IPS-18c (cell line): Measurements from ENCODE around the gene DNAAF8.
"Not testable (repeated sequence)": the region's sequence is repeated elsewhere in the genome, so short reads cannot be mapped to it uniquely, and the experiment has no call there.

ENCODE experiments used
- H3K4me3 ChIP-seq: 2 replicates; pipeline ENCODE4 v1.7.0; 2013; ENCODE audit warnings: low read depth, mild to moderate bottlenecking, low read length, moderate library complexity; ENCODE audit not compliant: insufficient read depth
- H3K9me3 ChIP-seq: one replicate; pipeline ENCODE4 v1.6.1; 2013; ENCODE audit warnings: mild to moderate bottlenecking, low read length, moderate library complexity; ENCODE audit not compliant: control insufficient read depth, insufficient read depth

The DNAAF8 gene

GRCh38 chr16:4765511-4766474 lies 31.5 kb downstream of the DNAAF8 start:
- Histone ChIP-seq H3K4me3 (peak overlapping the region; percentile 87), H3K9me3 (no peaks in the 10 kb centered on the region)

GRCh38 chr16:4766875-4767628 lies 32.7 kb downstream of the DNAAF8 start, which contains the start of gene ZNF500:
TSS of gene ZNF500 (minus strand) at chr16:4767162. CDS start at chr16:4765978, 1,184 bp downstream.
- Histone ChIP-seq H3K9me3 (no peaks in the 10 kb centered on the region), H3K4me3 (peak within 1 kb of the TSS; percentile 87)

- Histone ChIP-seq H3K4me3 (peak overlapping the region; percentile 66), H3K9me3 (no peaks in the 10 kb centered on the region)
These were observed 33.7 kb downstream of the DNAAF8 start for GRCh38 chr16:4767872-4768548.

GRCh38 chr16:4768549-4769305 lies 34.4 kb downstream of the DNAAF8 start:
- Histone ChIP-seq H3K9me3 (no peaks in the 10 kb centered on the region), H3K4me3 (peak overlapping the region; percentile 66)

- H3K9me3 ChIP-seq, result no peaks in the 10 kb centered on the region
- peak overlapping the region; percentile 64; the same call in 1 of the 2 replicates for H3K4me3 ChIP-seq
These were observed 34.9 kb downstream of the DNAAF8 start for GRCh38 chr16:4769306-4769638.

GRCh38 chr16:4771646-4772045 lies 37.3 kb downstream of the DNAAF8 start:
- Histone ChIP-seq H3K9me3 (no peaks in the 10 kb centered on the region), H3K4me3 (no peak overlapping the region)

GRCh38 chr16:4772351-4772750 lies 38.0 kb downstream of the DNAAF8 start:
- Histone ChIP-seq H3K9me3 (no peaks in the 10 kb centered on the region), H3K4me3 (no peak overlapping the region)

GRCh38 chr16:4775005-4775404 lies 40.7 kb downstream of the DNAAF8 start:
- Histone ChIP-seq H3K9me3 (no peaks in the 10 kb centered on the region), H3K4me3 (no peak overlapping the region)

GRCh38 chr16:4776141-4776705 lies 41.9 kb downstream of the DNAAF8 start:
- Histone ChIP-seq H3K9me3 (no peaks in the 10 kb centered on the region), H3K4me3 (no peak overlapping the region)

- Histone ChIP-seq H3K9me3 (no peaks in the 10 kb centered on the region), H3K4me3 (no peak overlapping the region)
These were observed 43.2 kb downstream of the DNAAF8 start for GRCh38 chr16:4777339-4778049.

- Histone ChIP-seq H3K9me3 (no peaks in the 10 kb centered on the region), H3K4me3 (no peak overlapping the region)
These were observed 43.7 kb downstream of the DNAAF8 start for GRCh38 chr16:4778050-4778392.

- H3K9me3 ChIP-seq, result peaks cover 2% of the 10 kb centered on the region
These were observed 45.9 kb downstream of the DNAAF8 start for GRCh38 chr16:4780235-4780634.

GRCh38 chr16:4783251-4783950 lies 49.1 kb downstream of the DNAAF8 start:
- Histone ChIP-seq H3K9me3 (peaks cover 2% of the 10 kb centered on the region), H3K4me3 (no peak overlapping the region)

More at GRCh38 chr16:4780235-4780634, 45.9 kb downstream of the DNAAF8 start:
- no peak overlapping the region for H3K4me3 ChIP-seq

- Histone ChIP-seq H3K4me3 (no peak overlapping the region), H3K9me3 (peaks cover 2% of the 10 kb centered on the region)
These were observed 49.6 kb downstream of the DNAAF8 start for GRCh38 chr16:4783951-4784336.

- H3K4me3 ChIP-seq, H3K9me3 ChIP-seq: not testable (repeated sequence)
These were observed 50.2 kb downstream of the DNAAF8 start for GRCh38 chr16:4784444-4784987.
